ENCODE data around the gene TCERG1L.
"Not testable (repeated sequence)": the region's sequence is repeated elsewhere in the genome, so short reads cannot be mapped to it uniquely, and the experiment has no call there.

Gene TCERG1L

GRCh38 chr10:131083915-131084790, 227.4 kb downstream of the TCERG1L start:
- no peak for DNase-seq (ENCODE audit: low read depth)

GRCh38 chr10:131082991-131083481, 228.5 kb downstream of the TCERG1L start:
- DNase-seq (ENCODE audit: low read depth), result no peak

GRCh38 chr10:131082201-131082850, 229.2 kb downstream of the TCERG1L start:
- DNase-seq (ENCODE audit: low read depth), result no peak

GRCh38 chr10:131081786-131082185, 229.7 kb downstream of the TCERG1L start:
- no peak for DNase-seq (ENCODE audit: low read depth)

GRCh38 chr10:131081376-131081775, 230.1 kb downstream of the TCERG1L start:
- no peak for DNase-seq (ENCODE audit: low read depth)

GRCh38 chr10:131080571-131080970, 230.9 kb downstream of the TCERG1L start:
- no peak for DNase-seq (ENCODE audit: low read depth)

- no peak for DNase-seq (ENCODE audit: low read depth)
These were observed 232.2 kb downstream of the TCERG1L start for GRCh38 chr10:131079314-131079713.

GRCh38 chr10:131078882-131079280, 232.6 kb downstream of the TCERG1L start:
- not testable (repeated sequence) for DNase-seq (ENCODE audit: low read depth)

GRCh38 chr10:131078131-131078881, 233.2 kb downstream of the TCERG1L start:
- DNase-seq (ENCODE audit: low read depth), result no peak

- no peak for DNase-seq (ENCODE audit: low read depth)
These were observed 233.8 kb downstream of the TCERG1L start for GRCh38 chr10:131077724-131078123.

GRCh38 chr10:131077031-131077430, 234.5 kb downstream of the TCERG1L start:
- no peak for DNase-seq (ENCODE audit: low read depth)

GRCh38 chr10:131076356-131076755, 235.2 kb downstream of the TCERG1L start:
- DNase-seq (ENCODE audit: low read depth), result no peak

- no peak for DNase-seq (ENCODE audit: low read depth)
These were observed 236.2 kb downstream of the TCERG1L start for GRCh38 chr10:131075218-131075770.

- no peak for DNase-seq (ENCODE audit: low read depth)
These were observed 236.8 kb downstream of the TCERG1L start for GRCh38 chr10:131074682-131075081.

- no peak for DNase-seq (ENCODE audit: low read depth)
These were observed 238.0 kb downstream of the TCERG1L start for GRCh38 chr10:131073469-131074035.

- no peak for DNase-seq (ENCODE audit: low read depth)
These were observed 238.7 kb downstream of the TCERG1L start for GRCh38 chr10:131072651-131073468.

GRCh38 chr10:131071721-131072120, 239.8 kb downstream of the TCERG1L start:
- no peak for DNase-seq (ENCODE audit: low read depth)

GRCh38 chr10:131070856-131071255, 240.7 kb downstream of the TCERG1L start:
- no peak for DNase-seq (ENCODE audit: low read depth)

GRCh38 chr10:131068760-131069159, 242.8 kb downstream of the TCERG1L start:
- DNase-seq (ENCODE audit: low read depth), result no peak

GRCh38 chr10:131068311-131068710, 243.2 kb downstream of the TCERG1L start:
- no peak for DNase-seq (ENCODE audit: low read depth)

- DNase-seq (ENCODE audit: low read depth), result no peak
These were observed 243.8 kb downstream of the TCERG1L start for GRCh38 chr10:131067690-131068089.

All from non-pigmented ciliary epithelial cell (primary cell).